Raji (cell line): ENCODE results near the gene C1GALT1C1L.
A peak's percentile ranks its signal among the peaks of the same experiment; 100 is the strongest.

Source experiments
- POLR2A ChIP-seq: IDR thresholded peaks from 2 replicates; pipeline ENCODE4 v1.6.1; 2011; ENCODE audit warnings: low read depth, low read length, control low read depth; ENCODE audit not compliant: insufficient read depth

C1GALT1C1L gene

DNA sequence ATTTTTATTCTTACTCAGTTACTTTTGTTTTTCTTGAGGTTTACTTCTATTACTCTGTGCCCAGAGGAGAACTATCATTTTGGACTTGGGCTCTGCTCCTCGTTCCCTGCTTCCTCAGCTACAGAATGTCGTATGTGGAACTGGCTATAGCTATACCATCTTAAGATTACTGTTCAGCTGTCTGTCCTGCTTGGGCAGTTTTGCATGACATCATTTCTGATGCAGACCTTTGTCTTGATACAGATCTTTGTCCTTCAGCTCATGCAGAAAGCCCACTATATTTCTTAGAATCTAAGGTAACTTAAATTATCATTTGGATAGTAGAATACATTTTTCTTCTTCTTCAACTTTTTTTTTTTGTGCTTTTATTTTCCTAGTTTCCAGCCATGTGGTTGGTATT lies 13.8 kb upstream of the C1GALT1C1L start:
- no peak for TF ChIP-seq POLR2A

DNA sequence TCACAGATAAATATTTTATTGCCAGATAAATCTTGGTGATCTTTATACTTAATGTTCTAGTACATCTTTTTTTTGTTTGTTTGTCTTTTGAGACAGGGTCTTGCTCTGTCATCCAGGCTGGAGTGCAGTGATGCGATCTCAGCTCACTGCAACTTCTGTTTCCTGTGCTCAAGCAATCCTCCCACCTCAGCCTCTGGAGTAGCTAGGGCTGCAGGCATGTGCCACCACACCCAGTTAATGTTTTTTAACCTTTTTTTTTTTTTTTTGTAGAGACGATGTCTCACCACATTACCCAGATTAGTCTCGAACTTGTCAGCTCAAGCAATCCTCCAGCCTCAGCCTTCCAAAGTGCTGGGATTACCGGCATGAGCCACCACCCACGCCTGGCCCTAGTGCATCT lies 9.1 kb upstream of the C1GALT1C1L start:
- TF ChIP-seq POLR2A = no peak

DNA sequence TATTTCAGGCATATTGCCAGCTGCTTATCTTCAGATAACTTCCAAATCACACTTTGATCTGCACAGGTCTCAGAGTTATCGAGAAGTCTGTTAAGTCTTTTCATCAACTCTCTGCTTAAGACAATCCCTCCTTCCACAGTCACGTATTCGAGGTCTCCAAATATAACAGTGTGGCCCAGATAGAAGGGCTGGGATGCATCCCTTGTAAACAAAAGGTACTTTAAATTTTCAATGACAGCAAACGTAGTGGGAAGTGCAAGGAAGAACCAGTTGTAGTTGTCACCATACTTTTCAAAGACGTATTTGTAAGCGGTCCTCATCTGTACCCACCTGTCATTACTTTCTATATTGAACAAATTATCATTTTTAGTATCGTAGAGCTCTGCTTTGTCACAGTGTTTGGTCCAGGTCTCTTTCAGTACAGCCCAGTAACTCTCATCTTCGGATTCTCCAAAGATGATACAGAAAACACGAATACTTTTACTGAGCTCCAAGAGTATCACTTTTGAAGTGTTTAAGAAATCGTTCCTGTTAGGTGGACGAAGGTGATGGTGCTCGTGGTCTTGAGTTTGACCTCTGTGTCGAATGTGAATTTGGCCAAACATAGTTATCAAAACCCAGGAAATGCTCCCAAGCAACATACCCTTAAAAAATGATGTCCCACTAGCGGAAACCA lies 445 bp downstream of the C1GALT1C1L start:
- no peak for TF ChIP-seq POLR2A

DNA sequence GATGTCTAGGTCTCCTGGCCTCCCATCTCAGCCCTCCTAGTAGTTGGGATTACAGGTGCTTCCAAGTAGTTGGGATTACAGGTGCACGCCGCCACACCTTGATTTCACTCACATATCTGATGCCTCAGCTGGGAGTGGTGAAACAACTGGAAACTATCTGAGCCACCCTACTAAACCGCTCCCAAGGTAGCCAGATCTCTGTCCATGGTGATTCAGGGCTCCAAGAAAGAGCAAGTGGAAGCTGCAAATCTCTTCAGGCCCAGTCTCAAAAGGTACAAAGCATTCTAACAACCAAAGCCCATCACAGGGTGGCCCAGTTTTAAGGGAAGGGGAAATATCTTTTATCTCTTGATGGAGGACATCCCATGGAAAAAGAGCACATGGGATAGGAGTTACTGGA lies 19.0 kb downstream of the C1GALT1C1L start:
- TF ChIP-seq POLR2A = no peak

DNA sequence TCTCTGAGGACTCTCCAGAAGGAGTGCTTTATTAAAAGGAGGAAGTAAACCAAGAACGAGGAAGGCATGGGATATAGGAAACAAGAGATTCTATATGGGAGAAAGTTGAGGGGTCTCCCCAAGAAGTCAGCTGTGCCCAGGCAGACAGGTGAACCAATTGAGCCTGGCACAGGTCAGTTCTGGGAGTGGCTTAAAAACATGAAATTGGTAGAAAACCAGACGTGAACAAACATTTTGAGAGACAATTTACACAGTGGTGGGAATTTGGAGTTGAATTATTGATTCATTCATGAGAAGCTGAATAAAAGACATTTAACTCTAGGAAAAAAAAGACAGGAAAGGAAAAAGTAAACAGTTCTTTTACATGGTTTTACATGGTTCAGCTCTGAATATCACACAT lies 22.7 kb downstream of the C1GALT1C1L start:
- no peak for TF ChIP-seq POLR2A

DNA sequence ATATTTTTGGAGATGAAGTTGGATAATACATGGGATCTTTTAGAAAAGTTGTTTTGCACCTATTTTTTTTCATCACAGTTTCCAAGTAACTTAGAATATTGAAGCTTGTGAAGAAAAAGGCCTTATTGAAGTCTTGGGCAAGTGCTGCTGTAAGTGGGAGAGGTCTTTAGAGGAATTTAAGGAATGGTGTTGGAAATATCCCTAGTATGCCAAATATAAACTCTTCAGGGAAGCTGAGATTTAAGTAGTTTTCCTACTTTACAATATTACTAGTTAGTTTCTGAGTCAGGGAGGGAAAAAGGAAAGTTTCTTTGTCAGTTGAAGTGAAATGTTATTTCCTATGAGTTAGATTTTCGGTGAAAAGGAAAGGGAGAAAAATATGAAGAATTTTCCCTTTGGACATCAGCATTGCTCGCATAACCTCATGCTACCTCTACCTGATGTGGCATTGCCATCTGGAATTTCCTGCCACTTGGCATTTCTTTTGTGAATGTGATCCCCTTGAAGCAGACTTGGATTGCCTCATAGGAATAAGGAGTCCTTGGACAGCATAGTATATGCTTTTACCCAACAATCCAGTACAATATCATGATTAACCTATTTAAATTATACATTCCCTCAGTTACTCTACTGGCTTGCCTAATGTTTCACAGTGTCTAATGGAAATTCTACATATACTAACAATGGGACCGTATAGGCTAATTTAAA lies 27.1 kb downstream of the C1GALT1C1L start:
- no peak for TF ChIP-seq POLR2A

DNA sequence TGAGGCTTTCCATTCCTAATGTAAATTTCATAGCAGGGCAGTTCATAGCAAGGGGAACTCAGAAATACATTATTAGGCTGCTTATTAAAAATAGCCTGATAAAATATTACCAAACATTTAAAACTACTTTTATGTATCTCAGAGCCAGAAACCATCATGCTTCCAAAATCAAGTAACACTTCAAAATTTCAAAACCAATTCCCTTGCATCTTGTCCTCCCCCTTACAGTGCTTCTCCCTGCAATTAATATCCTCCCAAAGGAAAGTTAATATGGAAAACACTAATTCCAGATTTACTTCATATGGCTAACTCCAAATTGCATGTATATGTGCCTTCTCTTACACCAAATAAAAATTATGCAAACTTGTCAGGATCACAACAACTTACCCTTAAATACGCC lies 32.5 kb downstream of the C1GALT1C1L start:
- no peak for TF ChIP-seq POLR2A

DNA sequence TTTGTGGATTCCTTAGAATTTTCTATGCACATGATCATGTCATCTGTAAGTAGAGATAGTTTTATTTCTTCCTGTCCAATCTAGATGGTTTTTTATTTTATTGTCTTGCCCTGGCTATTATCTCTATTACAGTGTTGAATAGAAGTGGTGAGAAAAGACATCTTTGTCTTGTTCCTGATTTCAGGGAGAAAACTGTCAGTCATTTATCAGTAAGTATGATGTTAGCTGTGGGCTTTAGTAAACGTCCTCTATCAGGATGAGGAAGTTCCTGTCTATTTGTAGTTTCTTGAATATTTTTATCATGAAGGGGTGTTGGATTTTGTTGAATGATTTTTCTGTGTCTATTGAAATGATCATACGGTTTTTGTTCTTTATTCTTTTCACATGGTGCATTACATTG lies 33.9 kb downstream of the C1GALT1C1L start:
- TF ChIP-seq POLR2A = no peak

DNA sequence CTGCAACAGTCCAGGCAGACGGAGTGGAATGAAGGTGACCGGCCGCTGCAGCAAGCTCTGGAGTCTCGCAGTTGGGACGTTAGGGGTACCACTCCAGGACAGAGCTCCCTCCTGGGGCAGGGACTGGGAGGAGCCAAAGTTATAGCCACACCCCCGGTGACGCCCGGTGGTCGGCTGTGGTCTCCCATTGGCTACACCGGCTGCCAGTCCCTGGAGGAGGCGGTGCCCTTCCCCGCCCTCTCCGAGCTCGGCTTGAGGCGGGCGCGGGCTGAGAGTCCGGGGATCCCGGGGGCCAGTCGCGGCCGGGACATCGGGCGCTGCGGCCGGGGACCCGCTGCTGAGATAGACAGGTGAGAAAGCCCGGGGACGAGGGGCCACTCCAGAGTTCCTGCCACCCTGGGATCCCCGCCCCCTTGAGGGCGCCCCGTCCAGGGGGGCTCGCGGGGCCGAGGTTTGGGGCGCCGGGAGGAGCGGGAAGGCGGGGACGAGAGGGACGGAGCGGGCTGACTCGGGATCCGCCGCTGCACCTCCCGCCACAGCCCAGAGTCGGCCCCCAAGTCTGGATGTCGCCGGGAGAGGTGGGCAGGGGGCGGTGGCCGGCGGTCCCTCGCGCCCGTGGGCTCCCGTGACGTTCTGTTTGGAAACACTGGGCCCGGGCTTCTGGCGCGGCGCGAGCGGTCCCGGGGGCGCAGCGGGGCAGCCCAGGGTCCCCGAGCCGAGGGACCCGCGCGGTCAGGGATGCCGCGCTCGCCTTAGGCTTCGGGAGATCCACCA lies 39.0 kb downstream of the C1GALT1C1L start, which contains the start of gene PLEKHH2:
Gene PLEKHH2, plus strand, starts transcription at position 231 of the 774 bp plus-strand sequence. CDS start 7,414 bp downstream, outside the sequence.
- TF ChIP-seq POLR2A = peak; percentile 54

DNA sequence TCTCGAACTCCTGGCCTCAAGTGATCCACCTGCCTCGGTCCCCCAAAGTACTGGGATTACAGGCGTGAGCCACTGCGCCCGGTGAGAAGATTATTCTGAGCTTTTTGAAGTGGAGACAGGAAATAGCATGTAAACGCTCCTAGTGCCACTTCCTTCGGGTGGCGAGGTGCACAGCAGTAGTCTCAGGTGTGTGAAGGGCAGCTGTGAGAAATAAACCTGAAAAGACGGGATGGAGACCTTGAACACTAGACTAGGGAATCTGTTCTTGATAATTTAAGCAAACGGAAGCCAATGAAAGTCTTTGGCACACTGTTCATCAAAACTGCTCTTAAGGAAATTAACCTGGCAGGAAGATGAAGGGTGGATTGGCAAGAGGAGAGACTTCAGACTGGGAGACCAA lies 39.6 kb downstream of the C1GALT1C1L start:
- no peak for TF ChIP-seq POLR2A

DNA sequence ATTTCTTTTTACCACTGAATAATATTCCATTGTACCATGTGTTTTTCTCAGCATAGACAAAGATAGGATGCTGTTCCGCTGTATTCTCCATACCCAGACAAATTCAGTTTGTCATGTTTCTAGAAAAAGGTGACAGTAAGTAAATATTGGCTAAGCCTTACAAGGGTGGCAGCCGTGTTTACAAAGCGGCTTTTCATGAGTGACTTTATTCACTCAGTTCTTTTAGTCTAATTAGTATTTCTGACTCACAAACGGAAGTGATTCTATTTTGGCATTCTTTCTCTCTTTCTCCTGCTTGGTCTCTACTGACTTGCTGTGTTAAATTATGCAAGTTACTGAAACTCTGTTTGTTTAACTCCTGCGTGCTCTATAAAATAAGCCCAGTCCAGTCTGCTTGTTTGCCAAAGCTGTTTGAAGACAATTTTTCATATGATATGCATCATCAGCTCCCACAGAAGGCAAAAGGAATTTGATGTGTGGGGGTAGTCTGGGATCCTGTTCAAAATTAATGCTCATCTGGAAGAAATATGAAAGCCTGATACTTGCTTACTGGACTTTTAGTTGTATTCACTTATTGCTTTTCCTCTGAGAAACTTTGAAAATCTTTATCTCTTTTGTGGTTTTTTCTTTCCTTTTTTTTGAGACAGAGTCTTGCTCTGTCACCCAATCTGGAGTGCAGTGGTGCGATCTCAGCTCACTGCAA lies 41.5 kb downstream of the C1GALT1C1L start:
- TF ChIP-seq POLR2A = no peak

DNA sequence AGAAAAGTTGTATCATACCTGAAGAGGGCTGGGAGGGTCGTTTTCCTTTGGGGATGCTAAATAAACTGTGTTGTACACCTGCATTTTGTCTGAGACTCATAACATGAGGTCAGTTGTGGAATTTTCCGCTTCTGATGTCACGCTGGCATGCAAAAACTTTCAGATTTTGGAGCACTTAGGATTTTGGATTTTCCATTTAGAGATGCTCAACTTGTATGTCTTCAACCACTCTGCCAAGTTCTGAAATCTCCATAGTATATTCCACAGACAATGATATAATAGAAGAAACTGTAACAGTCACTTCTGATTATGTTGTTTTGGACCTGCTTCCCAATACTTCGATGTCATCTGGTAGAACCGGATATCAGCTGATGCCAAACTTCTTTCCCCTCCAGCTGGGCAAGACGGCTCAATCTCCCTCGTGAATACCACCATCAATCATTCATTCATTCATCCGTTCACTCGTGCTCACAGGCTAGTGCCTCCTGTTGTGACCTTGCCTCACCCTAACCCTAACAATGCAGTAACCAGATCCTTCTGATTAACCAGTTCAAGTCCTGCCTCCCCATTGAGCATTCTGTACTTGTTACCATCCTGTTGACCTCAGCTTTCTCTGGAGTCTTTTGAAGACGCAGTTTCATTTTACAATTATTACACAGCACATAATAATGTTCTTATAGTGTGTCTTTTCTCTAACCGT lies 44.5 kb downstream of the C1GALT1C1L start:
- TF ChIP-seq POLR2A = no peak
